Natural killer cell (primary cell): Measurements from ENCODE around the gene KCNC4. TPM values are rescaled to one million over a fixed set of nuclear protein-coding genes. Genes with fewer than 3 reads are reported as not detected.

ENCODE experiments used
- ATAC-seq, 3 donors: fragments of 150-1000 bp in 2 of 3; fragments of 200-7000 bp in 1 of 3; cut with Tn5 transposase; 1 replicate in 1 of 3; 2 replicates in 2 of 3; pipeline ENCODE4 v1.10.0; 2021; ENCODE audit warnings: mild to moderate bottlenecking in 2 of 3, moderate library complexity in 2 of 3
- DNase-seq, 2 donors: peaks; one replicate each; pipeline versions ENCODE4 v3.0.0 to v3.0.0-alpha.2; 2013 to 2021; ENCODE audit warnings: mixed read lengths in 1 of 2
- H3K27ac ChIP-seq: one replicate; pipeline ENCODE4 v1.5.1; 2013; ENCODE audit warnings: mild to moderate bottlenecking, low read length
- H3K27me3 ChIP-seq: one replicate; pipeline ENCODE4 v1.6.1; 2013; ENCODE audit warnings: low read length; ENCODE audit not compliant: control insufficient read depth, insufficient read depth
- H3K36me3 ChIP-seq: one replicate; pipeline ENCODE4 v1.6.1; 2013; ENCODE audit warnings: low read length; ENCODE audit not compliant: control insufficient read depth, insufficient read depth
- H3K4me1 ChIP-seq: one replicate; pipeline ENCODE4 v1.6.1; 2013; ENCODE audit warnings: low read length; ENCODE audit not compliant: control insufficient read depth, insufficient read depth
- H3K4me3 ChIP-seq: one replicate; pipeline ENCODE4 v1.5.1; 2013; ENCODE audit warnings: low read length
- H3K9me3 ChIP-seq: one replicate; pipeline ENCODE4 v1.6.1; 2013; ENCODE audit warnings: low read length; ENCODE audit not compliant: control insufficient read depth, insufficient read depth
- H3K27ac Mint-ChIP-seq, 2 donors: one replicate each; pipeline ENCODE4 v1.8.0; 2022; ENCODE audit warnings: mild to moderate bottlenecking in 2 of 2, mixed read lengths in 2 of 2, moderate library complexity in 1 of 2
- H3K27me3 Mint-ChIP-seq, 2 donors: one replicate each; pipeline ENCODE4 v1.8.0; 2022; ENCODE audit warnings: low read depth in 2 of 2, mixed read lengths in 2 of 2
- H3K36me3 Mint-ChIP-seq: one replicate; pipeline ENCODE4 v1.8.0; 2022; ENCODE audit warnings: mixed read lengths
- H3K4me1 Mint-ChIP-seq, 2 donors: one replicate each; pipeline ENCODE4 v1.8.0; 2022; ENCODE audit warnings: mixed read lengths in 2 of 2
- H3K4me3 Mint-ChIP-seq: one replicate; pipeline ENCODE4 v1.8.0; 2022; ENCODE audit warnings: mild to moderate bottlenecking, moderate library complexity, mixed read lengths
- H3K9me3 Mint-ChIP-seq, 2 donors: one replicate each; pipeline ENCODE4 v1.8.0; 2022; ENCODE audit warnings: mixed read lengths in 2 of 2
- WGBS: methylation state at CpG from one replicate; pipeline ENCODE4 v1.1.7; 2013; ENCODE audit warnings: missing lambda C conversion rate; ENCODE audit not compliant: insufficient coverage; 5-methylcytosine and 5-hydroxymethylcytosine counted together
- intact Hi-C: fragments of 100-400 bp; cut with micrococcal nuclease; formaldehyde crosslinking; loops from one replicate; pipeline ENCODE4 v1.14.2; 2022
- total RNA-seq, 4 donors: library from RNA; stranded (reverse); fragments of 120-200 nt in 1 of 4; gene quantifications; one replicate each; pipeline versions ENCODE4 v1.2.3 to v1.2.4, GENCODE V29; 2013 to 2022
- TF ChIP-seq, protein P1 (sequence below): fragments of 200-600 bp; IDR thresholded peaks from one replicate; pipeline ENCODE4 v1.8.0; 2022; ENCODE audit warnings: antibody characterized with exemption

Gene KCNC4
- total RNA-seq, 3 donors from 2014 or later (not counting 1 experiment from before 2014, with no cell fraction given): 2.5 to 3.9 (median 3.3) TPM

- no peak overlapping the region for H3K27ac Mint-ChIP-seq
- H3K4me1 ChIP-seq: peaks cover 4% of the 10 kb centered on the region
- intact Hi-C loops: no loop called here
- H3K27me3 Mint-ChIP-seq: peaks cover 0 to 3% of the 10 kb centered on the region in 2 donors
- no peaks in the 10 kb centered on the region for H3K36me3 ChIP-seq
- no peak overlapping the region for H3K4me3 Mint-ChIP-seq
- H3K9me3 ChIP-seq: no peaks in the 10 kb centered on the region
- ATAC-seq (no peak), DNase-seq (no peak)
- no peaks in the 10 kb centered on the region for H3K9me3 Mint-ChIP-seq
- 81% methylated on average over 5 of the region's 6 CpGs for WGBS
- H3K4me1 Mint-ChIP-seq: peaks cover 0 to 5% of the 10 kb centered on the region in 2 donors
- no peak overlapping the region for H3K27ac ChIP-seq
- H3K36me3 Mint-ChIP-seq: no peaks in the 10 kb centered on the region
- H3K4me3 ChIP-seq: no peak overlapping the region
- H3K27me3 ChIP-seq: no peaks in the 10 kb centered on the region
- TF ChIP-seq, protein P1, sequence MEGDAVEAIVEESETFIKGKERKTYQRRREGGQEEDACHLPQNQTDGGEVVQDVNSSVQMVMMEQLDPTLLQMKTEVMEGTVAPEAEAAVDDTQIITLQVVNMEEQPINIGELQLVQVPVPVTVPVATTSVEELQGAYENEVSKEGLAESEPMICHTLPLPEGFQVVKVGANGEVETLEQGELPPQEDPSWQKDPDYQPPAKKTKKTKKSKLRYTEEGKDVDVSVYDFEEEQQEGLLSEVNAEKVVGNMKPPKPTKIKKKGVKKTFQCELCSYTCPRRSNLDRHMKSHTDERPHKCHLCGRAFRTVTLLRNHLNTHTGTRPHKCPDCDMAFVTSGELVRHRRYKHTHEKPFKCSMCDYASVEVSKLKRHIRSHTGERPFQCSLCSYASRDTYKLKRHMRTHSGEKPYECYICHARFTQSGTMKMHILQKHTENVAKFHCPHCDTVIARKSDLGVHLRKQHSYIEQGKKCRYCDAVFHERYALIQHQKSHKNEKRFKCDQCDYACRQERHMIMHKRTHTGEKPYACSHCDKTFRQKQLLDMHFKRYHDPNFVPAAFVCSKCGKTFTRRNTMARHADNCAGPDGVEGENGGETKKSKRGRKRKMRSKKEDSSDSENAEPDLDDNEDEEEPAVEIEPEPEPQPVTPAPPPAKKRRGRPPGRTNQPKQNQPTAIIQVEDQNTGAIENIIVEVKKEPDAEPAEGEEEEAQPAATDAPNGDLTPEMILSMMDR: no peak
These were observed 6.8 kb downstream of the KCNC4 start for GRCh38 chr1:110216844-110217444.

DNA sequence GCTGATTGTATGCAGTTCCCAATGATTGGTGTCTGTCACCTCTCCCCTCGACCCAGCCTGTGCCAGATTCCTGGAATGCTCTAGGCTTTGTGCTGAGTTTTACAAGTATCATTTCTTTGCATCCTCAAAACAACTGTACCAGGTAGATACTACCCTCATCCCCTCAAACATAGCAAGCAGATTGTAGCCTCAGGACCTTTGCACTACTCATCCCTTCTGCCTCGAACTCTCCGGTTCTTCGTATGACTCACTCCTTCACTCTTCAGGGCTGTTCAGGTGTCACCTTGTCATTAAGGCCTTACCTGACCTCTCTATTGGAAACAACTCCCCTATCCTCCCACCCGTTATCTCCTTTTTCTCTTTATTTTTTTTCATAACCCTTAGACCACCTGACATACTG lies 8.0 kb downstream of the KCNC4 start:
- H3K4me1 ChIP-seq: no peaks in the 10 kb centered on the region
- no peaks in the 10 kb centered on the region for H3K27me3 ChIP-seq
- no peak overlapping the region for H3K4me3 Mint-ChIP-seq
- H3K27me3 Mint-ChIP-seq: no peaks in the 10 kb centered on the region
- DNase-seq: no peak
- H3K36me3 ChIP-seq: no peaks in the 10 kb centered on the region
- H3K4me1 Mint-ChIP-seq: no peaks in the 10 kb centered on the region
- no peak for ATAC-seq
- H3K36me3 Mint-ChIP-seq: no peaks in the 10 kb centered on the region
- no peaks in the 10 kb centered on the region for H3K9me3 Mint-ChIP-seq
- 96% methylated on average over 5 of the region's 5 CpGs for WGBS
- H3K27ac Mint-ChIP-seq: no peak overlapping the region
- H3K27ac ChIP-seq: no peak overlapping the region
- TF ChIP-seq, protein P1: no peak
- no peak overlapping the region for H3K4me3 ChIP-seq
- no peaks in the 10 kb centered on the region for H3K9me3 ChIP-seq
- intact Hi-C loops: no loop called here

GRCh38 chr1:110218739-110219138 lies 8.6 kb downstream of the KCNC4 start:
- TF ChIP-seq, protein P1: no peak
- Mint-ChIP-seq H3K4me1 (no peaks in the 10 kb centered on the region), H3K27me3 (no peaks in the 10 kb centered on the region), H3K27ac (no peak overlapping the region), H3K4me3 (no peak overlapping the region), H3K9me3 (no peaks in the 10 kb centered on the region), H3K36me3 (no peaks in the 10 kb centered on the region)
- no peak for ATAC-seq
- Histone ChIP-seq H3K27ac (no peak overlapping the region), H3K27me3 (no peaks in the 10 kb centered on the region), H3K4me3 (no peak overlapping the region), H3K36me3 (no peaks in the 10 kb centered on the region), H3K4me1 (no peaks in the 10 kb centered on the region), H3K9me3 (no peaks in the 10 kb centered on the region)
- no peak for DNase-seq
- intact Hi-C loops: no loop called here
- WGBS: 96% methylated on average over 4 of the region's 4 CpGs

GRCh38 chr1:110220324-110220723 lies 10.2 kb downstream of the KCNC4 start:
- no peaks in the 10 kb centered on the region for H3K36me3 ChIP-seq
- H3K4me3 Mint-ChIP-seq: no peak overlapping the region
- H3K4me1 ChIP-seq: no peaks in the 10 kb centered on the region
- no peak for DNase-seq
- H3K9me3 Mint-ChIP-seq: no peaks in the 10 kb centered on the region
- H3K9me3 ChIP-seq: no peaks in the 10 kb centered on the region
- no peak overlapping the region for H3K27ac Mint-ChIP-seq
- no peaks in the 10 kb centered on the region for H3K27me3 ChIP-seq
- WGBS: 88% methylated on average over 5 of the region's 5 CpGs
- no peaks in the 10 kb centered on the region for H3K36me3 Mint-ChIP-seq
- H3K4me3 ChIP-seq: no peak overlapping the region
- TF ChIP-seq, protein P1: no peak
- ATAC-seq: no peak
- H3K27ac ChIP-seq: no peak overlapping the region
- intact Hi-C loops: no loop called here
- H3K27me3 Mint-ChIP-seq: no peaks in the 10 kb centered on the region
- H3K4me1 Mint-ChIP-seq: no peaks in the 10 kb centered on the region
